Measurements from ENCODE around the gene NOTCH3.

Gene NOTCH3

GRCh38 chr19:15147090-15147489 lies 53.7 kb downstream of the NOTCH3 start:
- no peak overlapping the region for H3K4me3 ChIP-seq (replicated peaks; ENCODE audit: low read depth, low read length)
- DNase-seq (ENCODE audit: low read depth) = no peak
- no peak for TF ChIP-seq CTCF (IDR thresholded peaks at IDR 0.05; ENCODE audit: low read length, missing control alignments)

- no peak overlapping the region for H3K4me3 ChIP-seq (replicated peaks; ENCODE audit: low read depth, low read length)
- peak; percentile 49 for DNase-seq (ENCODE audit: low read depth)
- no peak for TF ChIP-seq CTCF (IDR thresholded peaks at IDR 0.05; ENCODE audit: low read length, missing control alignments)
These were observed 56.6 kb downstream of the NOTCH3 start for GRCh38 chr19:15144046-15144646.

DNA sequence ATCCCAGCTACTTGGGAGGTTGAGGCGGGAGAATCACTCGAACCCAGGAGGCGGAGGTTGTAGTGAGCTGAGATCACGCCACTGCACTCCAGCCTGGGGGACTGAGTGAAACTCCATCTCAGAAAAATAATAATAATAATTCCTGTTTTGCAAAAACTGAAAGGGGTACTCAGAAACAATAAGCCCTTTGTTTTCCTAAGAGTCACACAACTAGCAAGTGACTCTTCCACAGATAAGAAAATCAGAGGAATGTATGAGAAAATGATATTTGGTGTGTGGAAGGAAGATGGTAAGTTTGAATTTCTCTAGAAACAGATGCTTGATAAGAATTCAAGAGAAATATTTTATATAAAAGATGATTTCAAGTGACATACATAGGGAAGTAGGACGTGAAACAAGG lies 58.5 kb downstream of the NOTCH3 start:
- no peak for TF ChIP-seq CTCF (IDR thresholded peaks at IDR 0.05; ENCODE audit: low read length, missing control alignments)
- no peak overlapping the region for H3K4me3 ChIP-seq (replicated peaks; ENCODE audit: low read depth, low read length)
- DNase-seq (ENCODE audit: low read depth) = no peak

DNA sequence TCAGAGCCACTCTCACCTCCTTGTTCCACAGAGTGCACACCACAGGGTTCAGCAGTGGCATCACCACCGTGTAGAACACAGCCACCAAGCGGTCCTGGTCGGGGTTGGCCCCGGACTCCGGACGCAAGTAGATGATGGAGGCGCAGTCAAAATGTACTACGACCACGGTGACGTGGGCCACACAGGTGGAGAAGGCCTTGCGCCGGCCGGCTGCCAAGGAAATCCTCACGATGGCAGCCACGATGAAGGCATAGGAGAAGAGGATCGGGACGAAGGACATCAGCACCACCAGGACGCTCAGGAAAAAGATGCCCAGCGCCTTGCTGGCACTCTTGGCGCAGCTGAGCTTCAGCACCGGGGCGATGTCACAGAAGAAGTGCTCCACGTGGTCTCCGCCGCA lies 59.7 kb downstream of the NOTCH3 start:
- H3K4me3 ChIP-seq (replicated peaks; ENCODE audit: low read depth, low read length) = no peak overlapping the region
- no peak for DNase-seq (ENCODE audit: low read depth)
- no peak for TF ChIP-seq CTCF (IDR thresholded peaks at IDR 0.05; ENCODE audit: low read length, missing control alignments)

DNA sequence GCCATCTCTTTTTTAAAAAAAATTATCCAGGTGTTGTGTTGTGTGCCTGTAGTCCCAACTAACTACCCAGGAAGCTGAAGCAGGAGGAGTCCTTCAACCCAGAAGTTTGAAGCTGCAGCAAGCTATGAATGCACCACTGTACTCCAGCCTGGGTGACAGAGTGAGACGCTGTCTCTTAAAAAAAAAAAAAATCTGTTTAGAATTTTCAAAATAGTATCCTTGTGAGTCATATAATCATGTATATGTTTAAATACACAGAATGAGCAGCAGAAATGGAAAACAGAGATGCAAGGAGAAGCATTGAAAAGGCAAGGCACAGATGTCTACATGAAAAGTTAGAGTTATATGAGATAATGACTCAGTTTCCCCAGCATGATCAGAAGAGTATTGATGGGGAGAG lies 62.4 kb downstream of the NOTCH3 start:
- DNase-seq (ENCODE audit: low read depth) = no peak
- H3K4me3 ChIP-seq (replicated peaks; ENCODE audit: low read depth, low read length) = no peak overlapping the region
- no peak for TF ChIP-seq CTCF (IDR thresholded peaks at IDR 0.05; ENCODE audit: low read length, missing control alignments)

DNA sequence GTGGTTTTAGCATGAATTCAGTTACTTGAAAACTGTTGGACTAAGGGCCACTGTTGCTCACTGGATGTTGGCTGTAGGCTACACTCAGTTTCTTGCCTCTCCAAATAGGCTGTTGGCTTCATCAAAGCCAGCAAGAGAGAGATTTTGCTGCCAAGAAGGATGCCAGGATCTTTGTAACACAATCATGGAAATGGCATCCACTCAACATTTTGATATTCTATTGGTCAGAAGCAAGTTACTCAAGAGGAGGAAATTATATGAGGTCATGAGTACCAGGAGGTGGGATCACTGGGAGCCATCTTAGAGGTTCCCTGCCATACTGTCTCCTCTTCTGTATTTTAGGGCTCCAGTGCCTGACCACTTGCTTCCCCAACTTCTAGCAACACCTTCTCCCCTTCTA lies 63.0 kb downstream of the NOTCH3 start:
- no peak for DNase-seq (ENCODE audit: low read depth)
- H3K4me3 ChIP-seq (replicated peaks; ENCODE audit: low read depth, low read length) = no peak overlapping the region
- no peak for TF ChIP-seq CTCF (IDR thresholded peaks at IDR 0.05; ENCODE audit: low read length, missing control alignments)

- no peak for DNase-seq (ENCODE audit: low read depth)
- TF ChIP-seq CTCF (IDR thresholded peaks at IDR 0.05; ENCODE audit: low read length, missing control alignments) = no peak
- H3K4me3 ChIP-seq (replicated peaks; ENCODE audit: low read depth, low read length) = no peak overlapping the region
These were observed 64.4 kb downstream of the NOTCH3 start for GRCh38 chr19:15136234-15136954.

All from fibroblast of pulmonary artery (primary cell).